ENCODE measurements around the gene GAPVD1. TPM values are rescaled to one million over a fixed set of nuclear protein-coding genes. Genes with fewer than 3 reads are reported as not detected.

Gene GAPVD1
- total RNA-seq, 3 donors from 2014 or later (not counting 1 experiment from before 2014, with no cell fraction given), result 66.1 to 83.2 (median 68.8) TPM

GRCh38 chr9:125409217-125409636, 147.6 kb downstream of the GAPVD1 start:
- peak overlapping the region in 1 of 2 donors; percentile 4 for H3K27ac Mint-ChIP-seq
- H3K27me3 ChIP-seq (ENCODE audit: control insufficient read depth, insufficient read depth, low read length), result peaks cover 7% of the 10 kb centered on the region
- H3K9me3 ChIP-seq (ENCODE audit: control insufficient read depth, insufficient read depth, low read length), result no peaks in the 10 kb centered on the region

DNA sequence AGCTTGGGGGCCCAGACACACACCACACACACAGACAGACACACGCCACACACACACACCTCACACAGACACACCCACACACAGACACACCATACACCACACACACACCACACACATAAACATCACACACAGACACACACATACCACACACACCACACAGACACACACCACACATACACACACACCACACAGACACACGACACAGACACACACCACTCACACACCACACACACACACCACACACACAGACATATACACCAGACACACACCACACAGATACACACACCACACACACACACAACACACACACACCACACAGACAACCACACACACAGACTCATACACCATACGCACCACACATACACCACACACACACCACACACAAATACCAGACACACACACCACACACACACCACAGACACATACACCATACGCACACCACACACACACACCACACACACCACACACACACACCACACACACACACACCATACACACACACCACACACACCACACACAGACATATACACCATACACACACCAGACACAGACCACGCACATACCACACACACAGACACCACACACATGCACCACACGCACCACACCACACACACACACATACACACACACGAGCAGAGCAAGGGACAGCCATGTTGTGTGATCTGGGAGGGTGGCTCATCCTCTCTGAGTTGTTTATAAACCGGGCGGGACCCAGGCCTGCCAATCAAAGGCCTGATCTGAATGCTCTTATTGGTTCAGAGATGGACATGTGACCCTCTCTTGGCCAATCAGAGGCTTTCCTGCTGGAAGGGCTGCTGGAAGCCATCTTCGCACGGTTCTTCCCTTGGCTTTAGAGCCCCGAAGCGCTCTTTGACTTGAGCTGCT, 148.3 kb downstream of the GAPVD1 start:
- H3K27ac ChIP-seq (ENCODE audit: low read length), result no peak overlapping the region
- peaks cover 13% of the 10 kb centered on the region for H3K4me1 ChIP-seq (ENCODE audit: control insufficient read depth, insufficient read depth, low read length)
- no peaks in the 10 kb centered on the region for H3K9me3 ChIP-seq (ENCODE audit: control insufficient read depth, insufficient read depth, low read length)
- Mint-ChIP-seq H3K27me3 (ENCODE audit: low read depth in 2 of 2) (peaks cover 14 to 28% of the 10 kb centered on the region in 2 donors), H3K9me3 (no peaks in the 10 kb centered on the region), H3K27ac (peak overlapping the region in 1 of 2 donors; percentile 4), H3K4me3 (peak overlapping the region; percentile 1), H3K4me1 (peaks cover 6 to 20% of the 10 kb centered on the region in 2 donors), H3K36me3 (no peaks in the 10 kb centered on the region)
- no peak for TF ChIP-seq CTCF (IDR thresholded peaks at IDR 0.05)
- intact Hi-C loops (cut with micrococcal nuclease), result loop anchor here (2.0 kb wide), 1 partner anchor 221 kb away; no protein-coding TSS in a partner anchor
- ATAC-seq (peak in 2 of 3 donors; percentile 31 to 50), DNase-seq (peak in 1 of 2 donors; percentile 56)
- no peak overlapping the region for H3K4me3 ChIP-seq (ENCODE audit: low read length)
- WGBS (ENCODE audit: insufficient coverage), result 86% methylated on average over 12 of the region's 13 CpGs
- peaks cover 7% of the 10 kb centered on the region for H3K27me3 ChIP-seq (ENCODE audit: control insufficient read depth, insufficient read depth, low read length)
- no peaks in the 10 kb centered on the region for H3K36me3 ChIP-seq (ENCODE audit: control insufficient read depth, insufficient read depth, low read length)

More at GRCh38 chr9:125409217-125409636, 147.6 kb downstream of the GAPVD1 start:
- ATAC-seq, result peak in 2 of 3 donors; percentile 21 to 42
- no peak for DNase-seq
- Mint-ChIP-seq H3K9me3 (no peaks in the 10 kb centered on the region), H3K27me3 (ENCODE audit: low read depth in 2 of 2) (peaks cover 14 to 28% of the 10 kb centered on the region in 2 donors), H3K36me3 (no peaks in the 10 kb centered on the region), H3K4me1 (peaks cover 6 to 20% of the 10 kb centered on the region in 2 donors), H3K4me3 (peak overlapping the region; percentile 87)
- intact Hi-C loops (cut with micrococcal nuclease), result loop anchor here (2.0 kb wide), 1 partner anchor 222 kb away; no protein-coding TSS in a partner anchor
- H3K4me1 ChIP-seq (ENCODE audit: control insufficient read depth, insufficient read depth, low read length), result peaks cover 13% of the 10 kb centered on the region
- no peaks in the 10 kb centered on the region for H3K36me3 ChIP-seq (ENCODE audit: control insufficient read depth, insufficient read depth, low read length)
- H3K4me3 ChIP-seq (ENCODE audit: low read length), result no peak overlapping the region
- no peak for TF ChIP-seq CTCF (IDR thresholded peaks at IDR 0.05)
- WGBS (ENCODE audit: insufficient coverage), result 76% methylated on average over 19 of the region's 20 CpGs
- H3K27ac ChIP-seq (ENCODE audit: low read length), result no peak overlapping the region

DNA sequence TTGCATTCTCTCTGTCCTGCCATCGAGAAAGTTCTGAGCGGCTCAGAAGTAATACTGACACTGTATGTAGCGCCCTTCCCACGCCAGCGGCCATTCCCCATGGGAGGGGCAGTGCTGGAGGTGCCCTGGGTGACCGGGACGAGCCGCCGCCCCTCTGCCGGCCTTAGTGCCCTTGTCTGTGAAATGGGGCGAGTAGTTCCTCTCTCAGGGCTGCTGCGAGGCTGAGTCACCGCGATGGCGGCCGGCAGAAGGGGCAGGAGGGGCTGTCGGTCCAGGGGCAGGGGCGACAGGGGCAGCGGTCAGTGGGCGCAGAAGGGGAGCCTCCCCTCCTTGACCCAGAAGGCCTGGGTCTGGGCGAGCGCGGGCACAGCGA, 148.9 kb downstream of the GAPVD1 start:
- WGBS (ENCODE audit: insufficient coverage), result 95% methylated on average over 24 of the region's 24 CpGs

More for the DNA sequence above, 148.9 kb downstream of the GAPVD1 start:
- intact Hi-C loops (cut with micrococcal nuclease), result no loop called here
- TF ChIP-seq CTCF (IDR thresholded peaks at IDR 0.05), result no peak
- no peak for DNase-seq
- H3K9me3 Mint-ChIP-seq, result no peaks in the 10 kb centered on the region
- ATAC-seq, result no peak
- no peak overlapping the region for H3K4me3 Mint-ChIP-seq
- no peak overlapping the region for H3K27ac Mint-ChIP-seq
- no peaks in the 10 kb centered on the region for H3K9me3 ChIP-seq (ENCODE audit: control insufficient read depth, insufficient read depth, low read length)
- peaks cover 7% of the 10 kb centered on the region for H3K27me3 ChIP-seq (ENCODE audit: control insufficient read depth, insufficient read depth, low read length)
- H3K27me3 Mint-ChIP-seq (ENCODE audit: low read depth in 2 of 2), result peaks cover 14 to 28% of the 10 kb centered on the region in 2 donors
- no peaks in the 10 kb centered on the region for H3K36me3 ChIP-seq (ENCODE audit: control insufficient read depth, insufficient read depth, low read length)
- H3K4me1 Mint-ChIP-seq, result peaks cover 6 to 20% of the 10 kb centered on the region in 2 donors
- H3K4me3 ChIP-seq (ENCODE audit: low read length), result no peak overlapping the region
- H3K4me1 ChIP-seq (ENCODE audit: control insufficient read depth, insufficient read depth, low read length), result peaks cover 13% of the 10 kb centered on the region
- H3K36me3 Mint-ChIP-seq, result no peaks in the 10 kb centered on the region
- no peak overlapping the region for H3K27ac ChIP-seq (ENCODE audit: low read length)
